Adipose tissue (tissue), 3 donors: ENCODE results near the gene LSM4. TPM values are rescaled to one million over a fixed set of nuclear protein-coding genes. Genes with fewer than 3 reads are reported as not detected.
A peak's percentile ranks its signal among the peaks of the same experiment; 100 is the strongest.

Experiments used
- H3K27ac ChIP-seq: one replicate; pipeline ENCODE4 v1.5.1; 2013; ENCODE audit warnings: low read depth, low read length
- WGBS, 3 donors: extraction: QIAGEN DNeasy Blood & Tissue Kit; methylation state at CpG; one replicate each; pipeline ENCODE4 v1.1.7; 2013; 5-methylcytosine and 5-hydroxymethylcytosine counted together
- polyA plus RNA-seq, 3 donors: library from polyadenylated mRNA; stranded (reverse); fragments of 200-250 nt; gene quantifications; one replicate each; pipeline ENCODE4 v1.2.3, GENCODE V29; 2013
- donor health status: healthy with polysubstance abuse.
- donor health status: Bipolar disorder and iron deficiency.
- donor health status: healthy.

Gene LSM4
- polyA plus RNA-seq, 3 donors: 46.3 to 118 (median 100) TPM

- 44 to 59% (median 53%) methylated on average over 12 of the region's 12 CpGs for WGBS, 3 donors
- H3K27ac ChIP-seq: no peak overlapping the region
Measured at GRCh38 chr19:18284712-18285360, 38.0 kb downstream of the LSM4 start.

GRCh38 chr19:18283338-18283737, 39.5 kb downstream of the LSM4 start:
- WGBS, 3 donors: 86 to 95% (median 95%) methylated on average over 5 of the region's 5 CpGs
- H3K27ac ChIP-seq: no peak overlapping the region

- WGBS, 3 donors: 50 to 65% (median 57%) methylated on average over 4 of the region's 4 CpGs
- peak overlapping the region; percentile 99 for H3K27ac ChIP-seq
Measured at GRCh38 chr19:18282788-18283141, 40.1 kb downstream of the LSM4 start.

- WGBS, 3 donors: 1 to 3% (median 2%) methylated on average over 22 to 27 of the region's 27 CpGs
- H3K27ac ChIP-seq: peak overlapping the region; percentile 99
Measured at GRCh38 chr19:18282021-18282787, 40.7 kb downstream of the LSM4 start.

- peak within 1 kb of the TSS; percentile 99 for H3K27ac ChIP-seq
- WGBS, 3 donors: 0 to 1% (median 1%) methylated on average over 53 to 137 of the region's 138 CpGs
Measured at GRCh38 chr19:18281082-18282020, 41.5 kb downstream of the LSM4 start, which contains the start of gene JUND. TSS of gene JUND (minus strand) at chr19:18281622. CDS start at chr19:18281484, 138 bp downstream.

- peak overlapping the region; percentile 95 for H3K27ac ChIP-seq
- WGBS, 3 donors: 0 to 1% (median 1%) methylated on average over 72 to 111 of the region's 111 CpGs
Measured at GRCh38 chr19:18280247-18281081, 42.4 kb downstream of the LSM4 start.

- WGBS, 3 donors: 0 to 2% (median 1%) methylated on average over 45 to 55 of the region's 55 CpGs
- peak overlapping the region; percentile 95 for H3K27ac ChIP-seq
Measured at GRCh38 chr19:18279516-18280246, 43.2 kb downstream of the LSM4 start.

- 1 to 5% (median 4%) methylated on average over 5 of the region's 5 CpGs for WGBS, 3 donors
- H3K27ac ChIP-seq: no peak overlapping the region
Measured at GRCh38 chr19:18279266-18279515, 43.7 kb downstream of the LSM4 start.

- 50 to 59% (median 56%) methylated on average over 10 of the region's 10 CpGs for WGBS, 3 donors
- no peak overlapping the region for H3K27ac ChIP-seq
Measured at GRCh38 chr19:18278521-18279265, 44.2 kb downstream of the LSM4 start.

GRCh38 chr19:18274781-18275356, 48.0 kb downstream of the LSM4 start:
- 21 to 38% (median 30%) methylated on average over 13 of the region's 13 CpGs for WGBS, 3 donors

GRCh38 chr19:18274219-18274780, 48.6 kb downstream of the LSM4 start, which contains the start of gene IQCN:
TSS of gene IQCN (minus strand) at chr19:18274452. CDS start at chr19:18269478, 4,974 bp downstream.
- WGBS, 3 donors: 75 to 83% (median 80%) methylated on average over 9 of the region's 9 CpGs
- H3K27ac ChIP-seq: no peak within 1 kb of the TSS

More at GRCh38 chr19:18274781-18275356, 48.0 kb downstream of the LSM4 start:
- H3K27ac ChIP-seq: no peak overlapping the region

- 94% methylated on average over 13 of the region's 13 CpGs for WGBS, 3 donors
- no peak overlapping the region for H3K27ac ChIP-seq
Measured at GRCh38 chr19:18273561-18274218, 49.2 kb downstream of the LSM4 start.

GRCh38 chr19:18271433-18271841, 51.4 kb downstream of the LSM4 start:
- H3K27ac ChIP-seq: no peak overlapping the region
- WGBS, 3 donors: 53 to 66% (median 63%) methylated on average over 6 of the region's 6 CpGs

- 89 to 93% (median 90%) methylated on average over 8 to 9 of the region's 9 CpGs for WGBS, 3 donors
- no peak overlapping the region for H3K27ac ChIP-seq
Measured at GRCh38 chr19:18270326-18270725, 52.5 kb downstream of the LSM4 start.

GRCh38 chr19:18269070-18269723, 53.7 kb downstream of the LSM4 start:
- WGBS, 3 donors: 62 to 90% (median 75%) methylated on average over 2 of the region's 2 CpGs
- H3K27ac ChIP-seq: no peak overlapping the region
